Measurements from ENCODE around the gene PACRG.

Gene PACRG

GRCh38 chr6:162683135-162683534 is 44.6 kb upstream of the PACRG start:
- WGBS (ENCODE audit: extremely low coverage, insufficient coverage, low lambda C conversion rate), result no CpG with 5 or more reads among the region's 4 CpGs
- H4K5ac ChIP-seq (ENCODE audit: low read length), result no peak overlapping the region
- H3K79me1 ChIP-seq (ENCODE audit: low read length), result no peaks in the 10 kb centered on the region
- H3K56ac ChIP-seq (ENCODE audit: low read length), result no peak overlapping the region
- H3K9ac ChIP-seq (ENCODE audit: low read length), result no peak overlapping the region
- no peak overlapping the region for H3K4ac ChIP-seq (ENCODE audit: low read depth, low read length)
- no peak overlapping the region for H3K27ac ChIP-seq (ENCODE audit: low read depth, low read length)
- H2BK5ac ChIP-seq (ENCODE audit: low read length), result no peak overlapping the region
- H3K4me1 ChIP-seq (ENCODE audit: control insufficient read depth, low read depth, low read length), result no peaks in the 10 kb centered on the region
- H2BK15ac ChIP-seq (replicated peaks; ENCODE audit: low read depth), result no peak overlapping the region
- no peak overlapping the region for H3K4me2 ChIP-seq (ENCODE audit: low read length)
- no peaks in the 10 kb centered on the region for H3K79me2 ChIP-seq (ENCODE audit: control insufficient read depth, insufficient read depth, low read length)
- no peak overlapping the region for H3K18ac ChIP-seq (ENCODE audit: low read length)
- H3K4me3 ChIP-seq (ENCODE audit: low read length), result no peak overlapping the region
- no peak overlapping the region for H2AK5ac ChIP-seq (ENCODE audit: low read length)
- no peaks in the 10 kb centered on the region for H3K27me3 ChIP-seq (ENCODE audit: insufficient read depth, low read length, poor library complexity)
- no peak overlapping the region for H2BK120ac ChIP-seq (ENCODE audit: low read depth, low read length)
- H3K36me3 ChIP-seq (ENCODE audit: control insufficient read depth, insufficient read depth, low read length), result no peaks in the 10 kb centered on the region
- DNase-seq, result no peak
- no peak overlapping the region for H4K8ac ChIP-seq (ENCODE audit: low read depth, low read length)
- H3K23ac ChIP-seq (ENCODE audit: low read length), result no peak overlapping the region

DNA sequence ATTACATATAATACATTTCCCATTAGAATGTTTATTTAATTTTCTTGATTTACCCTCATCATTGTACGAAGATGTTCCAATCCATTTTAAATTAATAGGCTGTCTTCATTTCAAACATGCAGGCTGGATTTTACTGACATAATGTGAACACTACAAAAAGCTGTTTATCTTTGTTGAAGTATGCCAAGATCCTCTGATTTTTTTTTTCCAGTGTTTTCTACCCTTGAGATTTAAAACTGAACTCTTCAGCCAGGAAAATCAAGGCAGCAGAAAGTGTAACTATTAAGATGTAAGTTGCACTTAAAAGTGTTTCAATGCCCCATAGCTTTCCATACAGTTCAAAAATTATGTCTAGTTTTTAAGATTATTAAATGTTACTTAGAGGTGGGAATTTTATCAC is 43.7 kb upstream of the PACRG start:
- no peak overlapping the region for H3K4ac ChIP-seq (ENCODE audit: low read depth, low read length)
- no peak overlapping the region for H3K4me2 ChIP-seq (ENCODE audit: low read length)
- no peak overlapping the region for H2BK5ac ChIP-seq (ENCODE audit: low read length)
- no peak overlapping the region for H4K5ac ChIP-seq (ENCODE audit: low read length)
- no peak overlapping the region for H2BK120ac ChIP-seq (ENCODE audit: low read depth, low read length)
- no peaks in the 10 kb centered on the region for H3K36me3 ChIP-seq (ENCODE audit: control insufficient read depth, insufficient read depth, low read length)
- no peak overlapping the region for H3K27ac ChIP-seq (ENCODE audit: low read depth, low read length)
- no peak overlapping the region for H2AK5ac ChIP-seq (ENCODE audit: low read length)
- no peak overlapping the region for H3K18ac ChIP-seq (ENCODE audit: low read length)
- no peak overlapping the region for H3K56ac ChIP-seq (ENCODE audit: low read length)
- no peak overlapping the region for H3K23ac ChIP-seq (ENCODE audit: low read length)
- no peaks in the 10 kb centered on the region for H3K79me1 ChIP-seq (ENCODE audit: low read length)
- WGBS (ENCODE audit: extremely low coverage, insufficient coverage, low lambda C conversion rate), result no CpG with 5 or more reads among the region's 1 CpG
- DNase-seq, result no peak
- no peak overlapping the region for H3K4me3 ChIP-seq (ENCODE audit: low read length)
- H4K8ac ChIP-seq (ENCODE audit: low read depth, low read length), result no peak overlapping the region
- no peak overlapping the region for H2BK15ac ChIP-seq (replicated peaks; ENCODE audit: low read depth)
- no peaks in the 10 kb centered on the region for H3K4me1 ChIP-seq (ENCODE audit: control insufficient read depth, low read depth, low read length)
- no peak overlapping the region for H3K9ac ChIP-seq (ENCODE audit: low read length)
- no peaks in the 10 kb centered on the region for H3K27me3 ChIP-seq (ENCODE audit: insufficient read depth, low read length, poor library complexity)
- no peaks in the 10 kb centered on the region for H3K79me2 ChIP-seq (ENCODE audit: control insufficient read depth, insufficient read depth, low read length)

GRCh38 chr6:162684961-162685360 is 42.8 kb upstream of the PACRG start:
- no peak overlapping the region for H3K4ac ChIP-seq (ENCODE audit: low read depth, low read length)
- no peaks in the 10 kb centered on the region for H3K79me1 ChIP-seq (ENCODE audit: low read length)
- H3K9ac ChIP-seq (ENCODE audit: low read length), result no peak overlapping the region
- H3K27me3 ChIP-seq (ENCODE audit: insufficient read depth, low read length, poor library complexity), result no peaks in the 10 kb centered on the region
- no peaks in the 10 kb centered on the region for H3K36me3 ChIP-seq (ENCODE audit: control insufficient read depth, insufficient read depth, low read length)
- no peak overlapping the region for H3K23ac ChIP-seq (ENCODE audit: low read length)
- H2BK5ac ChIP-seq (ENCODE audit: low read length), result no peak overlapping the region
- no peak overlapping the region for H2AK5ac ChIP-seq (ENCODE audit: low read length)
- no peaks in the 10 kb centered on the region for H3K4me1 ChIP-seq (ENCODE audit: control insufficient read depth, low read depth, low read length)
- no peak overlapping the region for H2BK15ac ChIP-seq (replicated peaks; ENCODE audit: low read depth)
- no peak overlapping the region for H3K56ac ChIP-seq (ENCODE audit: low read length)
- H4K8ac ChIP-seq (ENCODE audit: low read depth, low read length), result no peak overlapping the region
- WGBS (ENCODE audit: extremely low coverage, insufficient coverage, low lambda C conversion rate), result no CpG with 5 or more reads among the region's 3 CpGs
- no peak overlapping the region for H3K27ac ChIP-seq (ENCODE audit: low read depth, low read length)
- H3K4me2 ChIP-seq (ENCODE audit: low read length), result no peak overlapping the region
- no peak overlapping the region for H2BK120ac ChIP-seq (ENCODE audit: low read depth, low read length)
- no peaks in the 10 kb centered on the region for H3K79me2 ChIP-seq (ENCODE audit: control insufficient read depth, insufficient read depth, low read length)
- no peak overlapping the region for H3K4me3 ChIP-seq (ENCODE audit: low read length)
- H4K5ac ChIP-seq (ENCODE audit: low read length), result no peak overlapping the region
- no peak for DNase-seq
- no peak overlapping the region for H3K18ac ChIP-seq (ENCODE audit: low read length)

DNA sequence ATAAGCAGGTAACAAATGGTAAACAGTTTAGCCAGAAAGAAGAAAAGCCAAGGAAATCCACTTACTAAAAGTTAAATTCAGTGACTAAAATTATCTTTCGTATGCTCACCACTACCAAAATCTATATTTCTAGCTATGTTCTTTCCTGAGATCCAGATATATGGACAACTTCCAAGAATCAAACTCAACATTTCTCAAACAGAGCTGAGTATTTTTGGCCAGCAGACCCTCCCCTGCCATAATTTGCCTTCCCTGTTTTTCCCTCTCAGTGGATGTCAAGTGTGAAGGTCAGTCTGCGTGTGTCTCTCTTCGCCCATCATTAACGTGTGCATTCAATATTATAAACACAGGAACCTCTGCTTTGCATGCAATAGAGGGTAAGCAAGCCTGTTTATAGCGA is 42.2 kb upstream of the PACRG start:
- no peaks in the 10 kb centered on the region for H3K4me1 ChIP-seq (ENCODE audit: control insufficient read depth, low read depth, low read length)
- no CpG with 5 or more reads among the region's 5 CpGs for WGBS (ENCODE audit: extremely low coverage, insufficient coverage, low lambda C conversion rate)
- no peak overlapping the region for H3K4ac ChIP-seq (ENCODE audit: low read depth, low read length)

DNA sequence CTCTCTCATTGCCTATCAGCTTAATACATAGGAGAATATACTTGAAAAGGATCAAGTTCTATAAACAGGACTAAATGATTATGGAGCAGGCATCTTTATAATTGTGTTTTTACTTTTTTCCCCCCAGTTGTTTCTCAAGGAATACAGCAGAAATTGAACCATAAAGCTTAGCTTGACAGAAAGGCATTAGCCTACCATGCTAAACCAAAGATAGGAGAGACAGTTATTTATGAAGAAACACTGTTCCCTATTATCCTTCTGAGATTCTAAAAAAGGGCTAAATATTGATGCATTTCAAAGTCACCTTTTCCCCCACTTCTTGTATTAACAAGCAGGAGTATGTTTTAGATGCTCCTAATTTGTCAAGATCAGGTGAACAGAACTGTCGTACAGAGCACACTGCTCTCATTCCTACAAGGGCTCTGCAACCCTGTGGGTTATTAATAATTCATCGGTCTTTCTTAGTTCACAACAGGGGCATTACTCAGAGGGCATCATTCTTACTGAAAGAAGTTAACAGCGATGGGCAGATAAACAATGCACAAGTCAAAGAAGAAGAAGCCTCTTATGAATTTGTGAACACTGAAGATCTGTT is 38.9 kb upstream of the PACRG start:
- Histone ChIP-seq H2BK15ac (replicated peaks; ENCODE audit: low read depth) (no peak overlapping the region), H2BK120ac (ENCODE audit: low read depth, low read length) (no peak overlapping the region), H3K79me2 (ENCODE audit: control insufficient read depth, insufficient read depth, low read length) (no peaks in the 10 kb centered on the region), H2AK5ac (ENCODE audit: low read length) (no peak overlapping the region), H3K18ac (ENCODE audit: low read length) (no peak overlapping the region), H4K8ac (ENCODE audit: low read depth, low read length) (no peak overlapping the region), H3K4me1 (ENCODE audit: control insufficient read depth, low read depth, low read length) (no peaks in the 10 kb centered on the region), H3K23ac (ENCODE audit: low read length) (no peak overlapping the region), H3K4me2 (ENCODE audit: low read length) (no peak overlapping the region), H2BK5ac (ENCODE audit: low read length) (no peak overlapping the region), H4K5ac (ENCODE audit: low read length) (no peak overlapping the region), H3K9ac (ENCODE audit: low read length) (no peak overlapping the region), H3K4ac (ENCODE audit: low read depth, low read length) (no peak overlapping the region), H3K4me3 (ENCODE audit: low read length) (no peak overlapping the region), H3K56ac (ENCODE audit: low read length) (no peak overlapping the region), H3K79me1 (ENCODE audit: low read length) (no peaks in the 10 kb centered on the region), H3K27me3 (ENCODE audit: insufficient read depth, low read length, poor library complexity) (no peaks in the 10 kb centered on the region), H3K36me3 (ENCODE audit: control insufficient read depth, insufficient read depth, low read length) (no peaks in the 10 kb centered on the region), H3K27ac (ENCODE audit: low read depth, low read length) (no peak overlapping the region)
- DNase-seq, result no peak
- no CpG with 5 or more reads among the region's 3 CpGs for WGBS (ENCODE audit: extremely low coverage, insufficient coverage, low lambda C conversion rate)

More for the DNA sequence above, 42.2 kb upstream of the PACRG start:
- H4K8ac ChIP-seq (ENCODE audit: low read depth, low read length), result no peak overlapping the region
- no peak overlapping the region for H3K4me2 ChIP-seq (ENCODE audit: low read length)
- H2BK15ac ChIP-seq (replicated peaks; ENCODE audit: low read depth), result no peak overlapping the region
- H2BK5ac ChIP-seq (ENCODE audit: low read length), result no peak overlapping the region
- no peak for DNase-seq
- H3K56ac ChIP-seq (ENCODE audit: low read length), result no peak overlapping the region
- no peak overlapping the region for H2AK5ac ChIP-seq (ENCODE audit: low read length)
- no peak overlapping the region for H3K4me3 ChIP-seq (ENCODE audit: low read length)
- H4K5ac ChIP-seq (ENCODE audit: low read length), result no peak overlapping the region
- H3K36me3 ChIP-seq (ENCODE audit: control insufficient read depth, insufficient read depth, low read length), result no peaks in the 10 kb centered on the region
- no peaks in the 10 kb centered on the region for H3K79me1 ChIP-seq (ENCODE audit: low read length)
- H3K27ac ChIP-seq (ENCODE audit: low read depth, low read length), result no peak overlapping the region
- no peak overlapping the region for H3K9ac ChIP-seq (ENCODE audit: low read length)
- no peak overlapping the region for H3K23ac ChIP-seq (ENCODE audit: low read length)
- no peaks in the 10 kb centered on the region for H3K79me2 ChIP-seq (ENCODE audit: control insufficient read depth, insufficient read depth, low read length)
- no peak overlapping the region for H2BK120ac ChIP-seq (ENCODE audit: low read depth, low read length)
- H3K27me3 ChIP-seq (ENCODE audit: insufficient read depth, low read length, poor library complexity), result no peaks in the 10 kb centered on the region
- no peak overlapping the region for H3K18ac ChIP-seq (ENCODE audit: low read length)

DNA sequence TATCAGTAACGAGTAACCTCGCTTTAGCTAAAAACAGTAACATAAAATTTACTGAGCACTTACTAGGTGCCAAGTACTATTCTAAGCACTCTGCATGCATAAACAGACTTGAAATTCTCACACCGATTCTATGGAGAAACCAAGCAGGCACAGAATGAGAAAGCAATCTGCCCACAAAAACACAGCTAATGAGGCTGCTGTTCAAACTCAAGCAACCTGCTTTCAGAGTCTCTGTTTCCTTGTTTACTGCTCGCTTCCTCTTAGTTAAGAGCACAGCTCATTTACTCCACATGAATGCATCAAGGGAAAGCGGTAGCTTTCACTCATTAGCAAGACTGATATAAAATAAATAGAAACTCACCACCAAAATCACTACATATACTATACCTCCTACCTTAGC is 37.6 kb upstream of the PACRG start:
- Histone ChIP-seq H3K23ac (ENCODE audit: low read length) (no peak overlapping the region), H3K79me2 (ENCODE audit: control insufficient read depth, insufficient read depth, low read length) (no peaks in the 10 kb centered on the region), H2BK120ac (ENCODE audit: low read depth, low read length) (no peak overlapping the region), H4K5ac (ENCODE audit: low read length) (no peak overlapping the region), H3K4ac (ENCODE audit: low read depth, low read length) (no peak overlapping the region), H3K4me2 (ENCODE audit: low read length) (no peak overlapping the region), H2AK5ac (ENCODE audit: low read length) (no peak overlapping the region), H2BK15ac (replicated peaks; ENCODE audit: low read depth) (no peak overlapping the region), H3K27me3 (ENCODE audit: insufficient read depth, low read length, poor library complexity) (no peaks in the 10 kb centered on the region), H2BK5ac (ENCODE audit: low read length) (no peak overlapping the region), H3K18ac (ENCODE audit: low read length) (no peak overlapping the region), H3K56ac (ENCODE audit: low read length) (no peak overlapping the region), H3K79me1 (ENCODE audit: low read length) (no peaks in the 10 kb centered on the region), H3K4me3 (ENCODE audit: low read length) (no peak overlapping the region), H3K36me3 (ENCODE audit: control insufficient read depth, insufficient read depth, low read length) (no peaks in the 10 kb centered on the region), H4K8ac (ENCODE audit: low read depth, low read length) (no peak overlapping the region), H3K4me1 (ENCODE audit: control insufficient read depth, low read depth, low read length) (no peaks in the 10 kb centered on the region), H3K9ac (ENCODE audit: low read length) (no peak overlapping the region), H3K27ac (ENCODE audit: low read depth, low read length) (no peak overlapping the region)
- peak; percentile 8 for DNase-seq
- WGBS (ENCODE audit: extremely low coverage, insufficient coverage, low lambda C conversion rate), result no CpG with 5 or more reads among the region's 5 CpGs

Measured in mesendoderm (in vitro differentiated cells).